H9 (cell line): ENCODE measurements around the gene RHBDL1. TPM values are rescaled to one million over a fixed set of nuclear protein-coding genes. Genes with fewer than 3 reads are reported as not detected.

Experiments
- DNase-seq: peaks from one replicate; pipeline ENCODE4 v3.0.0-alpha.2; 2017
- H2AFZ ChIP-seq: one replicate; pipeline ENCODE4 v1.6.1; 2013; ENCODE audit warnings: mild to moderate bottlenecking, low read length, control low read depth, moderate library complexity
- H2AK5ac ChIP-seq: 2 replicates; pipeline ENCODE4 v1.6.1; 2013; ENCODE audit warnings: low read length, control low read depth, mixed read lengths; ENCODE audit not compliant: insufficient read length
- H2BK120ac ChIP-seq: one replicate; pipeline ENCODE4 v1.6.1; 2013; ENCODE audit warnings: low read depth, mild to moderate bottlenecking, low read length, control low read depth, inconsistent platforms; ENCODE audit not compliant: poor library complexity, severe bottlenecking
- H2BK12ac ChIP-seq: 2 replicates; pipeline ENCODE4 v1.6.1; 2013; ENCODE audit warnings: low read length, control low read depth, mixed read lengths, low read depth; ENCODE audit not compliant: insufficient read length
- H2BK15ac ChIP-seq: 2 replicates; pipeline ENCODE4 v1.6.1; 2013; ENCODE audit warnings: low read depth, low read length, control low read depth
- H2BK20ac ChIP-seq: one replicate; pipeline ENCODE4 v1.6.1; 2013; ENCODE audit warnings: low read depth, mild to moderate bottlenecking, low read length, control low read depth, inconsistent platforms; ENCODE audit not compliant: poor library complexity, severe bottlenecking
- H2BK5ac ChIP-seq: 2 replicates; pipeline ENCODE4 v1.6.1; 2013; ENCODE audit warnings: low read length, control low read depth, mixed read lengths; ENCODE audit not compliant: insufficient read length
- H3K14ac ChIP-seq: 2 replicates; pipeline ENCODE4 v1.6.1; 2013; ENCODE audit warnings: low read length, control low read depth; ENCODE audit not compliant: insufficient read depth
- H3K18ac ChIP-seq: 2 replicates; pipeline ENCODE4 v1.6.1; 2013; ENCODE audit warnings: low read depth, mild to moderate bottlenecking, mixed read lengths, low read length, control low read depth; ENCODE audit not compliant: insufficient read length
- H3K23ac ChIP-seq: 2 replicates; pipeline ENCODE4 v1.6.1; 2013; ENCODE audit warnings: low read length, control low read depth, mixed read lengths, low read depth; ENCODE audit not compliant: insufficient read length
- H3K23me2 ChIP-seq: 2 replicates; pipeline ENCODE4 v1.6.1; 2013; ENCODE audit warnings: low read depth, mild to moderate bottlenecking, mixed read lengths, low read length, control low read depth; ENCODE audit not compliant: insufficient read length, poor library complexity, severe bottlenecking
- H3K27ac ChIP-seq: 2 replicates; pipeline ENCODE4 v1.5.1; 2013; ENCODE audit warnings: low read length, control low read depth, mixed read lengths, low read depth; ENCODE audit not compliant: insufficient read length
- H3K27me3 ChIP-seq: 2 replicates; pipeline ENCODE4 v1.6.1; 2013; ENCODE audit warnings: low read length, control low read depth, inconsistent platforms; ENCODE audit not compliant: insufficient read depth
- H3K4ac ChIP-seq: 2 replicates; pipeline ENCODE4 v1.6.1; 2013; ENCODE audit warnings: low read depth, mild to moderate bottlenecking, control low read depth, inconsistent platforms, low read length, moderate library complexity
- H3K4me1 ChIP-seq: 2 replicates; pipeline ENCODE4 v1.6.1; 2013; ENCODE audit warnings: low read length, control low read depth, inconsistent platforms; ENCODE audit not compliant: insufficient read depth
- H3K4me2 ChIP-seq: 2 replicates; pipeline ENCODE4 v1.6.1; 2013; ENCODE audit warnings: low read length, control low read depth, mixed read lengths; ENCODE audit not compliant: insufficient read length, insufficient read depth
- H3K56ac ChIP-seq: 2 replicates; pipeline ENCODE4 v1.6.1; 2013; ENCODE audit warnings: low read depth, mild to moderate bottlenecking, mixed read lengths, low read length, control low read depth; ENCODE audit not compliant: insufficient read length
- H3K79me1 ChIP-seq: 2 replicates; pipeline ENCODE4 v1.6.1; 2013; ENCODE audit warnings: low read depth, mild to moderate bottlenecking, moderate library complexity, low read length, control low read depth, inconsistent platforms; ENCODE audit not compliant: insufficient read depth, poor library complexity, severe bottlenecking
- H3K79me2 ChIP-seq: 2 replicates; pipeline ENCODE4 v1.6.1; 2013; ENCODE audit warnings: low read length, control low read depth, inconsistent platforms; ENCODE audit not compliant: insufficient read depth
- H3K9ac ChIP-seq: 2 replicates; pipeline ENCODE4 v1.6.1; 2013; ENCODE audit warnings: low read length, control low read depth, mixed read lengths; ENCODE audit not compliant: insufficient read length; ENCODE audit errors: extremely low read depth
- H3K9me3 ChIP-seq: one replicate; pipeline ENCODE4 v1.6.1; 2013; ENCODE audit warnings: low read depth, low read length, inconsistent platforms; ENCODE audit not compliant: control insufficient read depth
- H3T11ph ChIP-seq: one replicate; pipeline ENCODE4 v1.6.1; 2013; ENCODE audit warnings: mild to moderate bottlenecking, low read length, control low read depth, inconsistent platforms
- H4K20me1 ChIP-seq: one replicate; pipeline ENCODE4 v1.6.1; 2013; ENCODE audit not compliant: control insufficient read depth, insufficient read length, insufficient read depth
- H4K5ac ChIP-seq: 2 replicates; pipeline ENCODE4 v1.6.1; 2013; ENCODE audit warnings: low read depth, mild to moderate bottlenecking, mixed read lengths, low read length, control low read depth; ENCODE audit not compliant: insufficient read length
- H4K8ac ChIP-seq: replicated peaks from 2 replicates; pipeline ENCODE4 v1.6.1; 2013; ENCODE audit warnings: low read length, control low read depth, mixed read lengths, low read depth; ENCODE audit not compliant: insufficient read length
- H4K91ac ChIP-seq: 2 replicates; pipeline ENCODE4 v1.6.1; 2013; ENCODE audit warnings: low read depth, mild to moderate bottlenecking, moderate library complexity, mixed read lengths, low read length, control low read depth; ENCODE audit not compliant: insufficient read length
- H3K27ac Mint-ChIP-seq, 3 experiments: 2 replicates in 2 of 3; 3 replicates in 1 of 3; pipeline ENCODE4 v1.8.0; 2020 to 2021; ENCODE audit warnings: mixed read lengths in 3 of 3, mild to moderate bottlenecking in 1 of 3, moderate library complexity in 1 of 3
- H3K27me3 Mint-ChIP-seq: 2 replicates; pipeline ENCODE4 v1.8.0; 2021; ENCODE audit warnings: low read depth, mild to moderate bottlenecking, moderate library complexity, mixed read lengths
- H3K36me3 Mint-ChIP-seq, 3 experiments: 2 replicates in 2 of 3; 3 replicates in 1 of 3; pipeline ENCODE4 v1.8.0; 2020 to 2021; ENCODE audit warnings: low read depth in 3 of 3, mixed read lengths in 3 of 3; ENCODE audit not compliant: insufficient read depth in 1 of 3
- H3K4me1 Mint-ChIP-seq, 2 experiments: 2 replicates each; pipeline ENCODE4 v1.8.0; 2020; ENCODE audit warnings: mixed read lengths in 2 of 2
- H3K4me3 Mint-ChIP-seq, 2 experiments: 2 replicates in 1 of 2; 3 replicates in 1 of 2; pipeline ENCODE4 v1.8.0; 2020 to 2021; ENCODE audit warnings: mild to moderate bottlenecking in 2 of 2, mixed read lengths in 2 of 2, moderate library complexity in 1 of 2
- H3K9me3 Mint-ChIP-seq, 2 experiments: 2 replicates in 1 of 2; 3 replicates in 1 of 2; pipeline ENCODE4 v1.8.0; 2020; ENCODE audit warnings: mild to moderate bottlenecking in 2 of 2, mixed read lengths in 2 of 2, moderate library complexity in 1 of 2
- WGBS: extraction: QIAGEN DNeasy Blood & Tissue Kit; methylation state at CpG from one replicate; pipeline ENCODE4 v1.1.7; 2013; ENCODE audit warnings: missing lambda C conversion rate, low lambda C conversion rate, mixed read lengths; ENCODE audit not compliant: insufficient read length; ENCODE audit errors: extremely low coverage; 5-methylcytosine and 5-hydroxymethylcytosine counted together
- total RNA-seq: library from RNA; stranded (reverse); gene quantifications from 2 replicates; pipeline ENCODE4 v1.2.1, GENCODE V29; 2021
- TF ChIP-seq, protein P1 (sequence below): fragments of 200-600 bp; sonication (generic); conservative IDR thresholded peaks from 3 replicates; pipeline ENCODE4 v1.8.0; 2021; ENCODE audit warnings: antibody characterized with exemption, mild to moderate bottlenecking

RHBDL1 gene
- total RNA-seq, 1 experiment from 2014 or later, result 7.6 TPM

DNA sequence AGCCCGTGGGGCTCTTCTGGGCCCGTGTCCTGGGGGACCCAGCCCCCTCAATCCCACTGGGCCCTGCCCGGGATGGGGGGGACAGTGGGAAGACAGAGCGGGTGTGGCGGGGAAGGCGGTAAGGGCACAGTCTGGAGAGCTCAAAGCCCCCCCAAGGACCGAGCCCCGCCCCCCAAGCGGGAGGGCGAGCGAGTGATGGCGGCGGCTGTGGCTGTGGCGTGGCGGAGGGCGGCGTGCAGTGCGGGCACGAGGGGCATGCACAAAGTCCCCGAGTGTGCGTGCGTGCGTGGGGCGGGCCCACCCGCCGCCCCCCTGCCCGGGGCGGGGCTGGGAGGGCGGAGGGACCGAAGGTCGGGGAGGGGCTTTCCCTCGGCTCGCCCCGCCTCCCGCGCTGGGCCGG is 18.3 kb downstream of the RHBDL1 start:
- Histone ChIP-seq H3K56ac (no peak overlapping the region), H2BK12ac (no peak overlapping the region), H3K23ac (no peak overlapping the region), H3K9me3 (no peaks in the 10 kb centered on the region), H3K79me1 (no peaks in the 10 kb centered on the region), H3K14ac (no peak overlapping the region), H4K8ac (no peak overlapping the region), H3K4me2 (peak overlapping the region; percentile 56), H3K4me1 (no peaks in the 10 kb centered on the region), H3K4ac (no peak overlapping the region), H3K79me2 (no peaks in the 10 kb centered on the region), H3T11ph (no peak overlapping the region), H2BK20ac (no peak overlapping the region), H3K23me2 (peaks cover 27% of the 10 kb centered on the region), H2BK120ac (no peak overlapping the region), H2AK5ac (no peak overlapping the region), H4K91ac (no peak overlapping the region), H3K27me3 (peaks cover 11% of the 10 kb centered on the region; the same call in 1 of the 2 replicates), H2AFZ (no peak overlapping the region), H3K9ac (no peak overlapping the region), H4K5ac (no peak overlapping the region), H2BK15ac (no peak overlapping the region; the same call in 1 of the 2 replicates), H3K27ac (no peak overlapping the region), H3K18ac (no peak overlapping the region), H4K20me1 (no peaks in the 10 kb centered on the region), H2BK5ac (no peak overlapping the region)
- H3K27me3 Mint-ChIP-seq, result peaks cover 76% of the 10 kb centered on the region
- H3K4me3 Mint-ChIP-seq, result peak overlapping the region; percentile 24 to 72
- DNase-seq, result no peak
- H3K4me1 Mint-ChIP-seq, result peaks cover 0 to 16% of the 10 kb centered on the region in 2 experiments; a peak in 3 of 4 replicates
- no peaks in the 10 kb centered on the region; a peak in 1 of 5 replicates for H3K9me3 Mint-ChIP-seq
- no peaks in the 10 kb centered on the region for H3K36me3 Mint-ChIP-seq
- TF ChIP-seq, protein P1, sequence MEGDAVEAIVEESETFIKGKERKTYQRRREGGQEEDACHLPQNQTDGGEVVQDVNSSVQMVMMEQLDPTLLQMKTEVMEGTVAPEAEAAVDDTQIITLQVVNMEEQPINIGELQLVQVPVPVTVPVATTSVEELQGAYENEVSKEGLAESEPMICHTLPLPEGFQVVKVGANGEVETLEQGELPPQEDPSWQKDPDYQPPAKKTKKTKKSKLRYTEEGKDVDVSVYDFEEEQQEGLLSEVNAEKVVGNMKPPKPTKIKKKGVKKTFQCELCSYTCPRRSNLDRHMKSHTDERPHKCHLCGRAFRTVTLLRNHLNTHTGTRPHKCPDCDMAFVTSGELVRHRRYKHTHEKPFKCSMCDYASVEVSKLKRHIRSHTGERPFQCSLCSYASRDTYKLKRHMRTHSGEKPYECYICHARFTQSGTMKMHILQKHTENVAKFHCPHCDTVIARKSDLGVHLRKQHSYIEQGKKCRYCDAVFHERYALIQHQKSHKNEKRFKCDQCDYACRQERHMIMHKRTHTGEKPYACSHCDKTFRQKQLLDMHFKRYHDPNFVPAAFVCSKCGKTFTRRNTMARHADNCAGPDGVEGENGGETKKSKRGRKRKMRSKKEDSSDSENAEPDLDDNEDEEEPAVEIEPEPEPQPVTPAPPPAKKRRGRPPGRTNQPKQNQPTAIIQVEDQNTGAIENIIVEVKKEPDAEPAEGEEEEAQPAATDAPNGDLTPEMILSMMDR, result no peak
- WGBS, result no CpG with 5 or more reads among the region's 37 CpGs
- H3K27ac Mint-ChIP-seq, result no peak overlapping the region
